OCI-M2 (cell line): Measurements from ENCODE around the gene ZNF12.
"Not testable (repeated sequence)": the region's sequence is repeated elsewhere in the genome, so short reads cannot be mapped to it uniquely, and the experiment has no call there.

Experiments used
- DNase-seq: peaks from one replicate; lab custom pipeline; 2025; ENCODE audit not compliant: unreplicated experiment; lab: John Stamatoyannopoulos, UW

ZNF12 gene

DNA sequence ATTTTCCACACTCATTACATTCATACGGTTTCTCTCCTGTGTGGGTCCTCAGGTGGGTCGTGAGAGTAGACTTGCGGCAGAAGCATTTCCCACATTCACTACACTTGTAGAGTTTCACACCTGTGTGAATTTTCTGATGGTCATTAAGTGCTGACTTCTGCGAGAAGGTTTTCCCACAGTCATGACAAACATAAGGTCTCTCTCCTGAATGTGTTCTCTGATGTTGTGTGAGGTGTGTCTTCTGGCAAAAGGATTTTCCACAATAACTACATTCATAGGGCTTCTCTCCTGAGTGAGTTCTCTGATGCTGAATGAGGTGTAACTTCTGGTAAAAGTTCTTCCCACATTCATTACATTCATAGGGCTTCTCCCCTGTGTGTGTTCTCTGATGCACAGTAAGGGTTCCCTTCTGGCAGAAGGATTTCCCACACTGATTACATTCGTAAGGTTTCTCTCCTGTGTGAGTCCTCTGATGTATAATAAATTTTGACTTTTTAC lies 15.1 kb downstream of the ZNF12 start:
- DNase-seq: no peak

DNA sequence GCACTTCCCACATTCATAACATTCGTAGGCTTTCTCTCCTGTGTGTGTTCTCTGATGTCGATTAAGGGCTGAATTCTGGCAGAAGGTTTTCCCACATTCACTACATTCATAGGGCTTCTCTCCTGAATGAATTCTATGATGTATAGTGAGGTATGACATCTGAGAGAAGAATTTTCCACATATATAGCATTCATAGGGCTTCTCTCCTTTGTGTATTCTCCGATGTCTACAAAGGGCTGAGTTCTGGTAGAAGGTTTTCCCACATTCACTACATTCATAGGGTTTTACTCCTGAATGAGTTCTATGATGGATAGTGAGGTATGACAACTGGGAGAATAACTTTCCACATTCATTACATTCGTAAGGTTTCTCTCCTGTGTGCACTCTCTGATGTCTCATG lies 15.6 kb downstream of the ZNF12 start:
- no peak for DNase-seq

DNA sequence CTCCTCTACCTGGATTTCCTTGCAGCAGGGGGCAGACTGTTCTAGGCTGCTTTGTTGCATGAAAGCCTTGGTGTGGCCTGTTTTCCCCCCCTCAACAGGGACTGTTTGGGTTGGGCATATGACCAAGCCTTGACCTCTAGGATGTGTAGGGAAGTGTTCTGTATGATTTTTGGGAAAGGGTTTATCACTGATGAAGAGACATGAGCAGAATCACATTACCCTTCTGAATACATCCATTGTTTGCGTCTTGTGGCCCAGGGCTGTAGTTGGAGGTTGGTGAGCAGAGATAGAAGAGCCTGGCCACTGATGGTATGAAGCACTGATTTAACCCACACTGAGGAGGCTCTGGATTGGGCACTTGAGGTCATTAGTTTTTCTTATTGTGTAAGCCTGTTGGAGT lies 26.6 kb downstream of the ZNF12 start:
- DNase-seq: no peak

DNA sequence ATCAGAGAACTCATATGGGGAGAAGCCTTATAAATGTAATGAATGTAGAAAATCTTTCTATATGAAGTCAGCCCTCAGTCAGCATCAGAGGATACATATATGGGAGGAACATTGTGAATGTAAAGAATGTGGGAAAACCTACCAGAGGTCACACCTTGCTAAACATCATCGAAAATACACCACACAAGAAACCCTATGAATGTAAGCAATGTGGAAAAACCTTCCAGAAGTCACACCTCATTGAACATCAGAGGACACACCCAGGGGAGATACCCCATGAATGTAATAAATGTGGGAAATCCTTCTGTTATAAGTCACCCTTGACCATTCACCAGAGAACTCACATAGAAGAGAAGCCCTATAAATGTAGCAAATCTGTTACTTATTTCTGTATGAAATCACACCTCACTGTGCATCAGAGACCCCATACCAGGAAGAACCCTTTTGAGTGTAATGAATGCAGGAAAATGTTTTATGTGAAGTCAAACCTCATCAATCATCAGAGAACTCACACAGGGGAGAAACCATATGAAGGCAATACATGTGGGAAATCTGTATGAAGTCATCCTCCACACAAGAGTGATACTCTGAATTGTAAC lies 30.8 kb downstream of the ZNF12 start:
- no peak for DNase-seq

DNA sequence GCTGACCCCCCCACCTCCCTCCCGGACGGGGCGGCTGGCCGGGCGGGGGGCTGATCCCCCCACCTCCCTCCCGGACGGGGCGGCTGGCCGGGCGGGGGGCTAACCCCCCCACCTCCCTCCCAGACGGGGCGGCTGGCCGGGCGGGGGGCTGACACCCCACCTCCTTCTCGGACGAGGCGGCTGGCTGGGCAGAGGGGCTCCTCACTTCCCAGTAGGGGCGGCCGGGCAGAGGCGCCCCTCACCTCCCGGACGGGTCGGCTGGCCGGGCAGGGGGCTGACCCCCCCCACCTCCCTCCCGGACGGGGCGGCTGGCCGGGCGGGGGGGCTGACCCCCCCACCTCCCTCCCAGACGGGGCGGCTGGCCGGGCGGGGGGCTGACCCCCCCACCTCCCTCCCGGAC lies 35.9 kb downstream of the ZNF12 start:
- DNase-seq: not testable (repeated sequence)

- no peak for DNase-seq
These were observed 48.0 kb downstream of the ZNF12 start for GRCh38 chr7:6658618-6659345.

DNA sequence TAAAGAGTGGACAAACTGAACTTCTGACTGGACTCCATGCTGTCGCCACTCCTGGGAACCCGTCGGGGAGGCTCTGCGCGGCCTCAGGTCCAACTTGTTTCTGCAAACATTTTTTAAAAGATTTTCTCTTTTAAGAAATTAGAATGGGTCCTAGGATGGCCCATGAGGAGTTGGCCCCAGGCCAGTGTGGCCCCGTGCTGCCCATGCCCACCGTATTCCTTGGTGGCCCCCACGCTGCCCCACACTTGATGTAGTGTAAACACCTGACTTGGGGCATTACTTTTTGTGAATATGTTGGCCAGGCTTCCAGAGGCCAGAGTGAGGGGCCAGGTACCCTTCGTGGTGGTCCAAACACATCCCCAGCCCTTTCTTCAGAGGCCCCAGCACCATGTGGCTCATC lies 50.3 kb downstream of the ZNF12 start:
- no peak for DNase-seq

DNA sequence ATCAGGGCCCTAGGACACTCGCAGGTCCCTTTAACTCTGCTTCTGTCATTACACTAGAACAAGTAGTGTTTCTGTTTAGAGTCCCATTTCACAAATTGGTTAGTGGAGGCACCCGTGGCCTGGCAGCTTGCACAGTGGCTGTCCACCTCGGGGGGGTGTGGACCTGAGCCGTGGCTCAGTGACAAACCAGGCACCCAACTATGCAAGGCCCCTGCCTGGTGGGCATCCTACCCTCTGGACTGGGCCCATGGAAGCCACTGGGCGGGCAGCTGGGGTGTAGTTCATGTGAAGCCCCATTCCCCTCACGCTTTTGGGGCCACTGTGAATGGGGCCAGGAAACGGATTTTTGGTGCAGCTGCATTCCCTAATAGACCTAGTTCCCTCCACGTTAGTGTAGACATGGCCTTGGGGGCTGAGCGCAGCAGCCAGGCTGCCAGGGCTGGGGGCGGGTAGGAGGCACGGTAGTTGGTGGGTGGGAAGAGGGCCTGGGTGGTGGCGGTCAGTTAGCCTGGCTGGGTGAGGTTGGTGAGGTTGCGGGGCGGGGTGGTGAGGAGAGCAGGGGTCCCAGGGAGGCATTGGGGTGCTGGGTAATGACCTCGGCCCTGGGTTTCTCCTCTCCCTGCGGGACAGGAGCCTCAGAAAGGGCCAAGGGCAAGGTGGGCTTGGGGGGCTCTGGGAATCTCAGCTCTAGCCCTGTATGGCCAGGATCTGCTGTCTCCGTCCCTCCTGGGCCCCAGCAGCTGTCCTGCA lies 50.9 kb downstream of the ZNF12 start:
- no peak for DNase-seq

- DNase-seq: no peak
These were observed 51.7 kb downstream of the ZNF12 start for GRCh38 chr7:6654842-6655610.

GRCh38 chr7:6654113-6654841 lies 52.5 kb downstream of the ZNF12 start:
- DNase-seq: no peak

GRCh38 chr7:6653071-6654003 lies 53.4 kb downstream of the ZNF12 start:
- DNase-seq: no peak

GRCh38 chr7:6652446-6653011 lies 54.2 kb downstream of the ZNF12 start:
- DNase-seq: no peak

GRCh38 chr7:6651851-6652445 lies 54.8 kb downstream of the ZNF12 start:
- DNase-seq: no peak

DNA sequence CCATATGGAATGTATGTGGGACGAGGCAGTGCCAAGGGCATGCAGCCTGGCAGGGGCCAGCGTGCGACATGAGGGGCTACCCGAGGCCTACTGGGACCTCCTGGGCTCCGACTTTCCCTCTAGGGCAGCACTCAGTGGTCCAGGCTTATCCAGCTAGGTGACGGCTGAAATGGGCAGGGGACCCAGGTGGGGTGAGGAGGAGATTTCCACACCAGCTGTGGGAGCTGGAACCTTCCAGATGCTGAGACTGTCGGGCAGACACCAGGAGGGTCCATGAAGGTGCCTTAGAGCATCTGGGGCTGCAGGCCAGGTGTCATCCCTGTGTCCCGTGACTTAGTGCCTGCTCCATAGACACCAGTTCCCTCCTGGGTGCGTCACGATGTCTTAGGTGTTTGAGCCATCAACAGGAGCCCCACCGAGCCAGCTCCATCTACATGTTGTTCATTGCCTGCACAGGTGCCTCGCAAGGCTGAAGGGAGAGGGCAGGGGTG lies 56.2 kb downstream of the ZNF12 start:
- no peak for DNase-seq

- no peak for DNase-seq
These were observed 56.7 kb downstream of the ZNF12 start for GRCh38 chr7:6650086-6650485.

GRCh38 chr7:6649241-6649961 lies 57.3 kb downstream of the ZNF12 start:
- no peak for DNase-seq

DNA sequence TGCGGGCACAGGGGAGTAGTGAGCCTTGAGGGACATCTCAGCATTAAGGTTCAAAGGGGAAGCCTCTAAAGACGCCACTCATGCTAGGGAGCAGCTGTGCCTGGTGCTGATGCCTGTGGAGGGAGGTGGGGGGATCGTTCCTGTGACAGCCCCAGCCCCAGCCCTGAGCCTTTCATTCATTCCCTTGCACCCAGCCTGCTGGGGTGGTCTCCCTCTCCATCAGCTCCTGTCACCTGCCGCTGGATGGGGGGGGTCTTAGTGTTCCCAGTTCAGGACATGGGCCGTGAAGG lies 58.0 kb downstream of the ZNF12 start:
- no peak for DNase-seq
